Measurements from ENCODE around the gene SH3GL3. TPM values are rescaled to one million over a fixed set of nuclear protein-coding genes. Genes with fewer than 3 reads are reported as not detected.

Gene SH3GL3
- total RNA-seq, 1 experiment from 2014 or later = not detected

GRCh38 chr15:83616840-83617239 is 169.7 kb downstream of the SH3GL3 start:
- H3K27ac ChIP-seq = no peak overlapping the region
- H3K4me1 ChIP-seq = no peaks in the 10 kb centered on the region
- H3K9me3 ChIP-seq (replicated peaks) = no peaks in the 10 kb centered on the region
- H3K4me3 ChIP-seq = no peak overlapping the region
- DNase-seq = no peak
- H3K36me3 ChIP-seq = no peaks in the 10 kb centered on the region
- H3K27me3 ChIP-seq = no peaks in the 10 kb centered on the region

GRCh38 chr15:83626171-83626802 is 179.1 kb downstream of the SH3GL3 start:
- H3K4me3 ChIP-seq = no peak overlapping the region
- H3K4me1 ChIP-seq = no peaks in the 10 kb centered on the region
- H3K36me3 ChIP-seq = no peaks in the 10 kb centered on the region
- H3K27me3 ChIP-seq = peaks cover 4% of the 10 kb centered on the region; the same call in 1 of the 2 replicates
- H3K9me3 ChIP-seq (replicated peaks) = no peaks in the 10 kb centered on the region
- DNase-seq = no peak
- no peak overlapping the region for H3K27ac ChIP-seq

GRCh38 chr15:83631534-83631933 is 184.4 kb downstream of the SH3GL3 start:
- Histone ChIP-seq H3K27ac (no peak overlapping the region), H3K9me3 (replicated peaks) (no peaks in the 10 kb centered on the region), H3K36me3 (no peaks in the 10 kb centered on the region), H3K4me1 (no peaks in the 10 kb centered on the region), H3K4me3 (no peak overlapping the region), H3K27me3 (no peaks in the 10 kb centered on the region)
- no peak for DNase-seq

- Histone ChIP-seq H3K27me3 (no peaks in the 10 kb centered on the region), H3K9me3 (replicated peaks) (0 out of 2 replicates have a peak, but pooled peaks cover 3% of the 10 kb centered on the region), H3K4me1 (no peaks in the 10 kb centered on the region), H3K4me3 (no peak overlapping the region), H3K27ac (no peak overlapping the region), H3K36me3 (no peaks in the 10 kb centered on the region)
- no peak for DNase-seq
These were observed 196.1 kb downstream of the SH3GL3 start for GRCh38 chr15:83643201-83643600.

GRCh38 chr15:83644439-83644838 is 197.3 kb downstream of the SH3GL3 start:
- Histone ChIP-seq H3K27ac (no peak overlapping the region), H3K9me3 (replicated peaks) (0 out of 2 replicates have a peak, but pooled peaks cover 3% of the 10 kb centered on the region), H3K4me1 (no peaks in the 10 kb centered on the region), H3K36me3 (no peaks in the 10 kb centered on the region), H3K27me3 (no peaks in the 10 kb centered on the region), H3K4me3 (no peak overlapping the region)
- no peak for DNase-seq

GRCh38 chr15:83650831-83651230 is 203.7 kb downstream of the SH3GL3 start:
- 0 out of 2 replicates have a peak, but pooled peaks cover 6% of the 10 kb centered on the region for H3K9me3 ChIP-seq (replicated peaks)
- no peaks in the 10 kb centered on the region for H3K4me1 ChIP-seq
- no peak overlapping the region for H3K4me3 ChIP-seq
- no peak overlapping the region for H3K27ac ChIP-seq
- no peak for DNase-seq
- H3K36me3 ChIP-seq = no peaks in the 10 kb centered on the region
- H3K27me3 ChIP-seq = no peaks in the 10 kb centered on the region

GRCh38 chr15:83651541-83651940 is 204.4 kb downstream of the SH3GL3 start:
- H3K4me1 ChIP-seq = no peaks in the 10 kb centered on the region
- H3K4me3 ChIP-seq = no peak overlapping the region
- H3K36me3 ChIP-seq = no peaks in the 10 kb centered on the region
- H3K27me3 ChIP-seq = no peaks in the 10 kb centered on the region
- 0 out of 2 replicates have a peak, but pooled peaks cover 6% of the 10 kb centered on the region for H3K9me3 ChIP-seq (replicated peaks)
- peak in 1 of 2 experiments; percentile 11 for DNase-seq
- no peak overlapping the region for H3K27ac ChIP-seq

- no peak for DNase-seq
- no peaks in the 10 kb centered on the region for H3K36me3 ChIP-seq
- no peak overlapping the region for H3K4me3 ChIP-seq
- 0 out of 2 replicates have a peak, but pooled peaks cover 3% of the 10 kb centered on the region for H3K9me3 ChIP-seq (replicated peaks)
- no peaks in the 10 kb centered on the region for H3K27me3 ChIP-seq
- no peaks in the 10 kb centered on the region for H3K4me1 ChIP-seq
- no peak overlapping the region for H3K27ac ChIP-seq
These were observed 205.6 kb downstream of the SH3GL3 start for GRCh38 chr15:83652626-83653204.

- Histone ChIP-seq H3K27me3 (no peaks in the 10 kb centered on the region), H3K27ac (no peak overlapping the region)
- DNase-seq = no peak
These were observed 206.1 kb downstream of the SH3GL3 start for GRCh38 chr15:83653288-83653638.

GRCh38 chr15:83653639-83654378 is 206.7 kb downstream of the SH3GL3 start, which contains the start of gene ADAMTSL3:
TSS of gene ADAMTSL3 (plus strand) at chr15:83654123. CDS start at chr15:83655762, 1,639 bp downstream.
- H3K36me3 ChIP-seq = no peaks in the 10 kb centered on the region
- H3K4me3 ChIP-seq = no peak within 1 kb of the TSS
- H3K27me3 ChIP-seq = no peaks in the 10 kb centered on the region
- no peak for DNase-seq
- H3K4me1 ChIP-seq = peaks cover 2% of the 10 kb centered on the region; the same call in 1 of the 2 replicates
- no peak within 1 kb of the TSS for H3K27ac ChIP-seq
- H3K9me3 ChIP-seq (replicated peaks) = 0 out of 2 replicates have a peak, but pooled peaks cover 3% of the 10 kb centered on the region

More at GRCh38 chr15:83653288-83653638, 206.1 kb downstream of the SH3GL3 start:
- Histone ChIP-seq H3K4me3 (no peak overlapping the region), H3K36me3 (no peaks in the 10 kb centered on the region), H3K4me1 (peaks cover 2% of the 10 kb centered on the region; the same call in 1 of the 2 replicates), H3K9me3 (replicated peaks) (0 out of 2 replicates have a peak, but pooled peaks cover 3% of the 10 kb centered on the region)

- no peak for DNase-seq
- Histone ChIP-seq H3K36me3 (no peaks in the 10 kb centered on the region), H3K27ac (no peak overlapping the region), H3K9me3 (replicated peaks) (0 out of 2 replicates have a peak, but pooled peaks cover 3% of the 10 kb centered on the region), H3K4me3 (no peak overlapping the region), H3K27me3 (no peaks in the 10 kb centered on the region), H3K4me1 (peaks cover 2% of the 10 kb centered on the region; the same call in 1 of the 2 replicates)
These were observed 207.5 kb downstream of the SH3GL3 start for GRCh38 chr15:83654379-83655236.

GRCh38 chr15:83655237-83655616 is 208.1 kb downstream of the SH3GL3 start:
- DNase-seq = no peak
- H3K4me3 ChIP-seq = no peak overlapping the region
- peaks cover 2% of the 10 kb centered on the region; the same call in 1 of the 2 replicates for H3K4me1 ChIP-seq
- no peaks in the 10 kb centered on the region for H3K27me3 ChIP-seq
- no peaks in the 10 kb centered on the region for H3K36me3 ChIP-seq
- no peak overlapping the region for H3K27ac ChIP-seq
- 0 out of 2 replicates have a peak, but pooled peaks cover 3% of the 10 kb centered on the region for H3K9me3 ChIP-seq (replicated peaks)

- H3K4me3 ChIP-seq = no peak overlapping the region
- 0 out of 2 replicates have a peak, but pooled peaks cover 3% of the 10 kb centered on the region for H3K9me3 ChIP-seq (replicated peaks)
- no peaks in the 10 kb centered on the region for H3K36me3 ChIP-seq
- no peak overlapping the region for H3K27ac ChIP-seq
- H3K27me3 ChIP-seq = no peaks in the 10 kb centered on the region
- peaks cover 2% of the 10 kb centered on the region; the same call in 1 of the 2 replicates for H3K4me1 ChIP-seq
- DNase-seq = no peak
These were observed 209.1 kb downstream of the SH3GL3 start for GRCh38 chr15:83656192-83656591.

- no peak for DNase-seq
- Histone ChIP-seq H3K4me3 (no peak overlapping the region), H3K27ac (no peak overlapping the region), H3K9me3 (replicated peaks) (0 out of 2 replicates have a peak, but pooled peaks cover 3% of the 10 kb centered on the region), H3K27me3 (no peaks in the 10 kb centered on the region), H3K36me3 (no peaks in the 10 kb centered on the region), H3K4me1 (peaks cover 2% of the 10 kb centered on the region; the same call in 1 of the 2 replicates)
These were observed 209.9 kb downstream of the SH3GL3 start for GRCh38 chr15:83656943-83657528.

All from SJCRH30 (cell line).